Pulmonary artery endothelial cell (primary cell): ENCODE measurements around the gene PPP2R2C. TPM values are rescaled to one million over a fixed set of nuclear protein-coding genes. Genes with fewer than 3 reads are reported as not detected.

ENCODE experiments used
- DNase-seq: peaks from one replicate; pipeline ENCODE4 v3.0.0-alpha.2; 2011; ENCODE audit warnings: low read depth, low spot score
- total RNA-seq: library from RNA; depleted of rRNA; stranded (reverse); fragments of >200 nt; gene quantifications from 2 replicates; pipeline ENCODE4 v1.2.3, GENCODE V29; 2014

PPP2R2C gene
- total RNA-seq, 1 donor from 2014 or later: not detected

DNA sequence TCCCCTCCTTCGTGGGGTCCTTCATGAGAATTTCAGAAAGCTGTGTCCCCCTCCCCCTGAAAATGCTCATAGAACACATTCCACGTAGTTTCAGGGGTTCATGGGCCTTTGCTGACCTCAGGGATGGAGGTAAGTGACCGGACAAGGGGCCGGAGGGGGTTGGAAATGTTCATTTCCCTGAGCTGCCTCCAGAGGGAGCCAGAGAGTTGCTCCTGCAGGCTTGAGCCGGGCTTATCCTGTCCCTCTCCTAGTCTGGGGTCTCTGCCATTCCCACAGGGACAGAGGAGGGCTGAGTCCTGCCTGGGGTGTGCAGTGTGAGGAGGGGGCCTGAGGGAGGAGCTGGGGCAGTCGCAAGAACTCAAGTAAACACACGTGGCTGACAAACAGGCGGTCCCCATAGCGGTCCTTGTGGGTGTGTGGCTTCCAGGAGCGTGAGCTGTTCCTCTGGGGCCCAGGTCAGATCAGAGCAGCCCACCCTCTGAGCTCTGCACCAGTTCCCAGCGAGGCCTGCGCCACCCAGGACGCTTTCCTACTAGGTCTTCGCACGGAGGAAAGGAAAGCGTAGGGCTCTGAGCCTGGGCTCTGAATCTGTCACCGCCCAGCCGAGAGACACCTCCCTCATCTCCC lies 140.3 kb downstream of the PPP2R2C start:
- DNase-seq: no peak

DNA sequence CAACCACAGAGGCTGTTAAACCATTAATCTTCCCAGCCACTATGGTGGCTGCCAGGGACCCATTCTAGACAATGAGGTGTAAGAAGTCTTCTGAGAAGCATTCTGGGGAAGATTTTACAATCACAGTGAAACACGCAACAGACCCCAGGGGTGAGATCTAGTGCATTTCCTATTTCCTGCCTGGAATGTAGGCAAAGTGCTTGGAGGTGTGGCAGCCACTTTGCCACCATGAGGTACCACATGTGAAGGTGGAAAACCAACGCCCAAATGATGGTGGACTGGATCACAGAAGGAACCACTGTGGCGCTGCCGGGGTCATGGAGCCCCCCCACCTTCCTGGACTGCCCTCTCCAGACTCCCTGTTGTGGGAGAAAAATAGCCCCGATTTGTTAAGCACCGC lies 140.9 kb downstream of the PPP2R2C start:
- no peak for DNase-seq

DNA sequence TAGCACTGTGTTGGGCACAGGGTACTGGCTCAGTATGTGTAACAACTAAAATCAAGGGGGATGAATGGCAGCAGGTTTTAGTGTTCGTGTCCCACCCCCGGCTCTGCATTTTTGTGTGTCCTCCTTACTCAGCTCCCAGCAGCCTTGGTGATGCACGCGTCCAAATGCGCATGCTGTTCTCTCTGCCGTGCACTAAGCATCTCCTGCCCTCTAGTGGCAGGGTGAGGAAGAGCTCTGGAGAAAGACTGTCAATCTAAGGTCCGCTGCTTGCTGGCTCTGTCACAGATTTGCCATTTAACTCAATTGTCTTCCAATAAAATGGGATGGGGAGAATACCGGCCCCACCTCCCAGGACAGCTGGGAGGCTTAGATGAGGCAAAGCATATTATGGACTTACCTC lies 141.4 kb downstream of the PPP2R2C start:
- no peak for DNase-seq

DNA sequence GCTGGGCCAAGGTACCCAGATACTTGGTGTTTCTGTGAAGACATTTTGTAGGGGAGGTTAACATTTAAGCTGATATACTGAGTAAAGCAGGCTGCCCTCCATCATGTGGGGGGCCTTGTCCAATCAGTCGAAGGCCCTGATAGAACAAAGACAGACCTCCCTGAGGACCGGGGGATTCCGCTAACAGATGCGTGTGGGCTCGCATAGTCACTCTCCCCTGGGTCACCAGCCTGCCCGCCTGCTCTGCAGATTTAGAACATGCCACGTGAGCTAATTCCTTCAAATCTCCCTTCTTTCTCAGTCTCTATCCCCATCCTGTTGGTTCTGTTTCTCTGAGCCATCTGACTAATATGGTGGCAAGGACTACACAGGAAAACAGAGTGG lies 142.0 kb downstream of the PPP2R2C start:
- DNase-seq: no peak

DNA sequence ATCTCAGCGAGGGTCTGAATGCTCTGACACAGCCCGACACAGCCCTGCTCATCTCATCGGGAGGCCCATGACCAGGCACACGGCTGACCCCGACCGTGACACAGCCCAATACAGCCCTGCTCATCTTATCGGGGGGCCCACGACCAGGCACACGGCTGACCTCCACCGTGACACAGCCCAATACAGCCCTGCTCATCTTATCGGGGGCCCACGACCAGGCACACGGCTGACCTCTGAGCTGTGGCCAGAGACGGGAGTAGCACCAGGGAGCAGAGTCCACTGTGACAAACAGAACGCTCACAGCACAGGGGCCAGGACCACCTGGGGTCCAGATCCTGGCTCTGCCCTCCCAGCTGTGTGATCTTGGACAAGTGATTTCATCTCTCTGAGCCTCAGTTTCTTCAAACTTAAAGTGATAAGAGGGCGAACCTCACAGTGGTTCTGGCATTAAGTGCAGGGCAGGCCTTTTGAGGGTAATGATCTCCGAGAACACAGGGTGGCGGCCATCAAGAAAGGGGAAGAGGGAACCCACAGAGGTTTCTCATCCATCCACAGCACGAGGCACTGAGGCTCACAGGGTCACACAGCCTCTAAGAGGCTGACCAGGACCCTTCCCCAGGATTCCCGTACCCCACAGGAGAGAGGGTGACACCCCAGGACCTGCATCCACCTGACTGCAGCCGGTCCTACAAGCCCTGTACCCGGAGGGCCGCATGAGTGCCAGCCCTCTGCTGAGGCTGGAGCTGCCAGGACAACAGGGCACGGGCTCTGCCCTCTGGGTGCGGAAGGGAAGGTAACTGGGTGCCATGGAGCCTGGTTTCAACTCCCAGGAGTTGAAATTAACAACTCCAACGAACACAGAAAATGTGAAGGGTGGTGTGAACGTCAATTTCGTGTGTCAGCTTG lies 142.7 kb downstream of the PPP2R2C start:
- DNase-seq: no peak

DNA sequence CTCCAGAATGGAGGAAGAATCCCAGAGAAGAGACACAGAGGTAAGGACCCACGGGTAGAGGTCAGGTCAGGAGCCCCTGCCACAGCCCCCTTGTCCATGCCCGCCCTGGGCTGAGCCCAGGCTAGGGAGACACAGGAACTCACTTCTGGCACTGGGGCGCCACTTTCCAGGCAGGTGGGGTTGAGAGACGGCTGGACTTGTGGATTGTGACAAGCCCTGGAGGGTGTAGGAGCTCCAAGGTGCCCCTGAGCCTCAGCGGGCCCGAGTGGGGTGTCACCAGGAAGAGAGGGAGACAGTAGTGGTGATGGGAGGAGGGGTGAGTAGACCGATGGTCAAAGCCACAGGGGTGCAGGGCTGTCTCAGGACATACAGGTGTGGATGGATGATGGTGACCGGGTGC lies 143.9 kb downstream of the PPP2R2C start:
- no peak for DNase-seq

DNA sequence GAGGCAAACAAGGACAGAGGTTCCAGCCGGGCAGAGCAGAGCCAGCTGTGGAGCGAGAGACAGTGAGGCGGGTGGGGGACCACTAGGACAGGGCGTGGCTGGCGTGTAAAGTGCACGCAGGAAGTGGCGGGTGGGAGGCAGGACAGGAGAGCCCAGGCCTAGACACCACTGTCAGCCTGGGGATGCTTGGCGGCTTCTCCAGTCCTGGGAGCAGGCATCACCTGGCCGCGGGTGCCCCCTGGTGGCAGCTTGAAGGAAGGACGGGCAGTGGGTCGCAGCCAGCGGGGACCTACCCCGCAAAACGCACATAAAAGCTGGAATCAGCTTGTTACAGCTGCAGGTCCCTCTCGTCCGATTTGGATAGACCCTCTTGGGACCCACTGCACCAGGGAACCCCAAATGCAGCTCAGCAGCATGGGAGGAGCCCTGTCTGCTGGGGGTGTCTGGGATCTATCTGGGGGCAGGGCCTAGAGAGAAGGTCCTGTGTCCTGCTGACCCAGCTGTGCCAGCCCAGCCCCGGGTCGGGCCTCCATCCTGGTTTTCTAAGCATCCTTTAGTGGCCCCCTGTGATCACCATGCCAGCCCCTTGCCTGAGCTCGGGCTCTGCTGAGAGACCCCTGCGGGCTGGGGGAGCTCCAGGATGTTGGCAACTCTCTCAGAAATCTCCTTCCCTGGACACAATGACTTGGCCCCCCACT lies 145.0 kb downstream of the PPP2R2C start:
- no peak for DNase-seq

DNA sequence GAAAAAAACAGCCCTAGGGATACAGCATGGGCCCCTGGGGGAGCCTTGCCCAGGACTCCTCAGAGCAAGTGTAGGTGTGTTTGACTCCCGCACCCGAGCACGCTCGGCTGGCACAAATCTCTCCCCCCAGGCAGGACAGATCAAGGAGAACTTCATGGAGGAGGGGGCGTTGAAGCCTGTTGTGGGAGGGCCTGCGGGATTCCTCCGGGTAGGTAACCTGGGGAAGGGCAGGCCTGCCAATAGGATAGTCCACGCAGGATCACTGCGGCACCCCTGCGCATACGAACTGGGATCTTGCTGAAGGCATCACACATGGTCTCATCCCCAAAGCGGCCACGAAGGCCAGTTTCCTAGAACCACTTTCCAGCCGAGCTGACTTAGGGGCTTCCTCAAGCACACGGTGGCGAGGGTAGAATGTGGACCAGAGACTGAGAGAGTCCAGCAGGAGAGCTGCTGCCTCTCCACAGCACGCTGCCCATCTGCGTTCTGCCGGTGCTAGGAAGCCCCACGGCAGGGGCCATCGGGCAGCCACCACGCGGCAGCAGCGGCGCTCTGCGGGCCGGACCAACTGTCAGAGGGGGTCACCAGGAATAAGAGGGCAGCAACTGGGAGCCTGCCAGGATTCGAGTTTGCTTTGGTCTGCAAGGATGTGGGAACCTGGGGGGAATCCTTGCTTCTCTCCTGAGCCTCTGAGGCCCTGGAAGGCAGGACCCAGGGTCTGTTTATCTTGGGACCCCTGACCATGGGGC lies 145.9 kb downstream of the PPP2R2C start:
- no peak for DNase-seq

DNA sequence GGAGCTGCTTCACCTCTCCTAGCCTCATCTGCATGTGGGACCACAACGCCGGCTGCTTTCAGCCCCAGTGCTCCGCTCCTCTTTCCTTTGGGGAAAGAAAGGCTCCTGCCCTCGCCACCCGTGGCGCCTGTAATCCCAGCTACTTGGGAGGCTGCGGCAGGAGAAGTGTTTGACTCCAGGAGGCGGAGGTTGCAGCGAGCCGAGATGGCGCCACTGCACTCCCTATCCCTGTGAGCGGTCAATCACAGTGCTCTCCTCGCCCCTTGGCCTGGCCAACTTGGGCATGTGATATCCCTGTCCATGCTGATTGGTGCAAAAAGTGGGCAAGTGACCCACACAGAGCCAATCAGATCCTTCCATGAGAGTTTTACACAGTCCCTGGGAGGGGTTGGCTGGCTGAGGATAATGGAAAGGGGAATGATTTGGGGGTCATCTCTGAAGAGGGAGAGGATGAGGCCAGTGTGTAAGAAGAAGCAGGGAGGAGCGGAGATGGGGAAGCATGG lies 146.6 kb downstream of the PPP2R2C start:
- DNase-seq: no peak

DNA sequence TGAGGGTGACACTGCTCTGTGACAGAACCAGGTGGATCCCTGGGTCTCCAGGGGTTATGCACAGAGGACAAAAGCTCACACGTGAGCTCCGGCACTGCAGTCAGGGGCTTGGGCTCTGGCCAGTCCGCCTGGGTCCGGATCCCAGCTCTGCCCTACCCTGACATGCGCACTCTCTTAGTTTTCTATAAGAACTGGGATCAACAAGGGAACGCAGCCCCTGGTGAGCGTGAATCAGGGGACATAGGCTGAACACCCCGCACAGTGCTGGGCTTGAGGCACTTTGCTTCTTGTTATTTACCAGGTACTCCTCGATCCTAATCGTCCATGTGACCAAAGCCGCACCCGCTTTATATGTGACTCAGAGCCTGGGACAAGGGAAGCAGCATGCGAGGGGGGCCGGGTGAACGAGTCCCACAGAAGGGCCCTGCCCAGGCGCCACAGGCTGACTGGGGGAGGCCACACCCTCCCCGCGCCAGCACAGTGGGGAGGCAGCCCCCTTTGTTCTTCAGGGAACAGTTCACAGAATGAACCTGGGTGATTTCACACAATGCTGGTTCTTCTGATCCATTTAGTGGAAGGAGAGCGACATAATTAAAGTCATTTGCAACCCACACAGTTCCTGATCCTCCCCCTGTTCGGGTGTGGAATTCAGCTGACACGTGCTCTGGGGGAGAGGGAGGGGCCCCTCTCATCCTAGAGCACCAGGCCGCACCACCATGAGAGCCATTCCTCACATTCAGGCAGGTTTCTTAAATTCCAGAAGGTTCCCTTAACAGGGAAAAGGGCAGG lies 147.2 kb downstream of the PPP2R2C start:
- no peak for DNase-seq

DNA sequence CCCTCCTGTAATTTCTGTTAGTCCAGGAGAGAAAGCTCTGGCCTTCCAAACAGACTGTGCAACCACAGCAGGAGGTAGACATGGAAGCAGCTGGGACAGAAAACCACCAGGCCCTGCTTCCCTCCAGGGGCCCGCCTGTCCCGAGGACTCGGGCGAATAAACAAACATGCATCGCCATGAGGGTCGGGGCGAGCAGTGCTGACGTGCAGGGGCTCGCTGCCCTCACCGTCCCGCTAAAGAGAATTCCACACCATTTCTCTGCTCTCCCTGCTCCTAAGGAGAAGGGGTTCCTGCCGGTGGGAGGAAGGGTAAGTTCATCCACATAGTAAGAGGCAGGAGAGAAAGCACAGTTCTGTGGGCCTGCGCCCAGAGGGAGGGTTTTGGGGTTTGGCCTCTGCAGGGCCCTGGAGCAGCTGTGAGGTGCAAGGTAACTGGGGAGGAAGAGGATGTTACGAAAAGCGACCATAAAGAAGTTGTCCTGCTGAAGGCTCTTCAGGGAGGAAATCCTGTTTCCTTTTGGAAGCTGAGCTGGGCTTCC lies 147.9 kb downstream of the PPP2R2C start:
- no peak for DNase-seq

DNA sequence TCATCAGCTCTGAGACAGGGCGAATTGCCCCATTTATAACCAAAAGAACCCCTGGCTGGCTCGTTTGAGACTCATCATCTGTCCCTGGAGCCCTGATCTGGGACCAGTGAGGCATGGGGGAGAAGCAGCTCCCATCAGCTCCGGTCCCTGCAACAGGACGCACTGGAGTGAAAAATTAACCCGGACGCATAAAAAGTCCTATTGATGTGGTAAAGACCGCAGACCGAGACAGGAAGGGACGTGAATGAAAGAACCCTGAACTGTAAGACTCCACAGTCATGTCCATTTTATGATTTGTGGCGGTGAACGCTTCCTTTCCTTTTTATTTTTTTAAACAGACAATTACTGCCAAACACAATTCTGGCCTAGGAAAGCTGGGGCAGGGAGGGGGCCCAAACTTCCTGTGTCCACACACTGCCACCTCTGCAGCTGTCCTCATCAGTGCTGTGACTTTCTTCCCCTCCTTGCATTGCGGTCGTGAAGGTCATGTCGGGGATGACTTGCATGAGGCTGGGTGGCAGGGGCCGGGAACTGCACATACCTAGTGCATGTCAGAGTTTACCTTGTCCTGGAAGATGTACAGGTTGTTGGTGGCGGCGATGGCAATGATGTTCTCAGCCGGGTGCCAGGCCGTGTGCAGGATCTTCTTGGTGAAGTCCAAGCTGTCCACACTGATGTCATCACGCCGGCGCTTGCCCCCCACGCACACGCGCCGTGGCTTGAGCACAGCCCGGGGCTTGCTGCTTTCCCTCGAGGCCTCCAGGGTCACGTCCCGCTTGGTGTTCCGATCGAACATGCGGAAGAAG lies 149.4 kb downstream of the PPP2R2C start:
- no peak for DNase-seq

DNA sequence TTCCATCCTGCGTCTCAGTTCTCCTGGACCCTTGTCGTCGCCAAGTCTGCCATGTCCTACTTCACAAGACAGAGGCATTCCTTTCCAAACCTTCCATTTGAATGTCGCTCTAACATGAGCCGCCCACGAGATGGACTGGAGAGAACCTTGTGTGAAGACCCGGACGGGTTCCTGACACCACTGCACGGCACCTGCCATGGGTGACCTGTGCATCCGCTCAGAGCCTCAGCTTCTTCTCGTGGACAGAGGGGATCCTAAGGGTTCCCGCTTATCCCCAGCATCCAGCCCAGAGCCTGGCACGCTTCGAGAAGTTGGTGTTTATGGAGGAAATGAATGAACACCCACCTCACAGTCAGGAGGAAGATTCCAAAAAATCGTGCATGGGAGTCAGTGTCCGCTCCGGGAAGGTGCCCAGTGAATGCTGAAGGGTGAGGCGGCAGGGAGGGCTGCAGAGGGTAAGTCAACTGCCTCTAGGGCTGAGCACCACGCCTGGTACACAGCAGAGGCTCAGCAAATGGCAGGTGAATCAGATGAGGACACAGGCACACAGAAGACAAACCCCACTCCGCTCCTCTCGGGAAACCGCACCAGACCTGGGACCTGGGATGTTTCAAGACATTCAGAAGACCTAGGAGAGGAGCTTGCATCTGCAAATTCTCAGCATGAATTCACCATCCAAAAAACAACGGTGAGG lies 150.2 kb downstream of the PPP2R2C start:
- DNase-seq: no peak

DNA sequence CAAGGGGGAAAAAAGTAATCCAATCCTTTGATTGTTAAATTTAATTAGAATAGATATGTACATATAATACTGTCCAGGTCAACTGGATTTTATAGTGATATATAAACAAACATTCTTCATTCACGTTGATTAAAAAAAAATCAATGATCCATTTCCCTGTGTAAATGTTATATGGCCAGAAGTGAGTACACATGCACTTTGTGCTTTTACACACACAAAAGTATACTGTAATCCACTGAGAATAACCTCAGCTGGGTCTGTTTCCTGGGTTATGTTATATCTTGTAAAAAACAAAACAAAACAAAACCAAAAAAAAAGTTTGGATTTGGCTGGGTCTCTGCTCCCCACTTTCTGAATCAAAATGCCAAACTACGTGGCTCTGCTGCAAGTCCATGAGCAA lies 151.1 kb downstream of the PPP2R2C start:
- DNase-seq: no peak

DNA sequence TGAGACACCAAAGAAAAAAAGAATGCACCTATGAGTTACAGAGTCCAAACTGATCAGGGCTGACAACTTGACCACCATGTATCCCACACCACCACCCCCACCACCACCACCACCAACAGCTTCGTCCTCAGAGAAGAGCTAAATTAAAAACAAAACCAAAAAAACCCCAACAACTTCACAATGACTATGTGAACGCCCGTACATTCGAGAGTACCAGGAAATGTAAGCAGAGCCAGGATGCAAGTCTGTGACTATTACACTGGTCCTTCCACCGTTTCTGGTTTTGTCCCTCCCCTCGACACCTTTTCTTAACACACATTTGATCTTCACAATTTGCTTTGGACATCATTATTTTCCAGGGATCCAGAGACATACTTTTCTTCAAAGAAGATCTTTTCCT lies 151.8 kb downstream of the PPP2R2C start:
- DNase-seq: no peak

DNA sequence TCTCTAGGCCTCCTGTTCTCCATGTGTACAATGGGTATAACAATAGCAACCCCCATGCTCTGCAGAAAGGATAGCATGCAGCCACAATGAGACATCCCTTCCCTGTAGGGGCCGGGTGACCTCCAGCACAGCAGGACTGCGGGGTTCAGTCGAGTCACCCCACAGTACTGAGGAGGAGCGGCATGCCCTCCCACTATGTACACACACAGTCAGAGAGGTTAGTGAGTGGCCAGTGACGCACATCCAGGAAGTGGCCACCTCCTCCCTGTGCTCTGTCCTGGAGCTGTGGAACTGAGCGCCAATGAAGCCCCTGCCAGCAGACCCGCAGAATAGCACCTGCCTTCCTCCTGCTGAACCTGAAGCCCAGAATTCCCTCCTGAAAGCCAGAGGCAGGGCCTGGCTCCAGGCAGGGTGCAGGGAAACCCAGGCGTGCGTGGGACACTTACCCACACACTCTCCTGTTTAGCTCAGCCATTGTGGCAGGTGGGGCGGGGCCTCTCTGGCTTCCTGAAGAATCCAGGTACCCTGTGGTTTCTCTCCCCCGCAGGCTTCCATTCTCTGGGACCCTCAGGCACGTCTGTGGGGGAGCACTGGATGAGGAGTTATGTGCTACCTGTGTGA lies 152.8 kb downstream of the PPP2R2C start:
- DNase-seq: no peak

DNA sequence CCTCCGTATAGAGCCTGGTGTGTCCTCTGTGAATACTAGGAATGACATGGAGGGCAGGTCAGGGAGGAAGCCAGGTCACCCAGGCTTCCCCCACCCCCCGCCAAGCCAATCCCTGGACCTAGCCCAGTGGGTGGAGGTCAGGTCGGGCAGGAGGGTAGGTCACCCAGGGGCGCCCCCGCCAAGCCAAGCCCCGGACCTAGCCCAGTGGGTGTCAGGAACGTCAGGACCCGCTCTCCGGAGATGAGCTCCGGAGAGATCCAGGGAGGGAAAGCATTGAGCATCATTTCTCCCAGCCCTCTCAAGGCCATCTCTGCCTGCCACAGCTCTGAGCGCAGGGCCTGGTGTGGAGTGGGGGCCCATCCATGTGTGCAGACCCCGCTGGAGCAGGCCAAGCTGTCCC lies 154.2 kb downstream of the PPP2R2C start:
- DNase-seq: no peak

DNA sequence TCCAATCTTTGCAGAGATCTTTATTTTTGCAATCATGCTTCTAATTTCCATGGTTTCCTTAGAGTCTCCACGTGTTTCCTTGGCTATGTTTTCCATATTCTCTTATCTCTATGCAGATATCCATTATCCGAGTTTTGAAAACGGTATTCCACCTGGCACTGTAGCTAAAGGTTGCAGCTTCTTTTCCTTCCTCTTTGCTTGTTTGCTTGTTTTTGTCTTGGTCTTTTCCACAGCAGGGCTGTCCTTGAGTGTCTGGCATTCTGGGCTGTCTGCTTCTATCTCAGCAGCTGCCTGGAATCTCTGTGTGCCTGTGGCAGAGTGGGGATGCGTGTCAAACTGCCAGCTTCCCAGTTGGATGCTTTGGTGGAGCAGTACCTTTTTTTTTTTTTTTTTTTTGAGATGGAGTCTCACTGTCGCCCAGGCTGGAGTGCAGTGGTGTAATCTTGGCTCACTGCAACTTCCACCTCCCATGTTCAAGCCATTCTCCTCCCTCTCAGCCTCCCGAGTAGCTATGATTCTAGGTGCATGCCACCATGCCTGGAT lies 155.9 kb downstream of the PPP2R2C start:
- DNase-seq: no peak
